HG02642 (cell line): ENCODE data around the gene CDH22.

Experiments used
- ATAC-seq: cut with Tn5 transposase; IDR thresholded peaks from one replicate; pipeline ENCODE4 v1.9.1; 2021; ENCODE audit warnings: mild to moderate bottlenecking; ENCODE audit not compliant: unreplicated experiment, poor library complexity

Gene CDH22

GRCh38 chr20:46272389-46273047 is 35.8 kb downstream of the CDH22 start:
- no peak for ATAC-seq

GRCh38 chr20:46270977-46271744 is 37.1 kb downstream of the CDH22 start:
- no peak for ATAC-seq

GRCh38 chr20:46269372-46269771 is 38.9 kb downstream of the CDH22 start:
- ATAC-seq: no peak

GRCh38 chr20:46268662-46269061 is 39.6 kb downstream of the CDH22 start:
- no peak for ATAC-seq

- ATAC-seq: no peak
Observed at GRCh38 chr20:46268131-46268614, 40.1 kb downstream of the CDH22 start.

GRCh38 chr20:46267108-46268105 is 40.9 kb downstream of the CDH22 start:
- no peak for ATAC-seq

- no peak for ATAC-seq
Observed at GRCh38 chr20:46265539-46265938, 42.8 kb downstream of the CDH22 start.

- ATAC-seq: no peak
Observed at GRCh38 chr20:46264391-46265266, 43.7 kb downstream of the CDH22 start.

GRCh38 chr20:46261456-46262253 is 46.6 kb downstream of the CDH22 start:
- no peak for ATAC-seq

- ATAC-seq: no peak
Observed at GRCh38 chr20:46260936-46261454, 47.3 kb downstream of the CDH22 start.

GRCh38 chr20:46260480-46260879 is 47.8 kb downstream of the CDH22 start:
- no peak for ATAC-seq

GRCh38 chr20:46259260-46259859 is 48.9 kb downstream of the CDH22 start:
- ATAC-seq: no peak

GRCh38 chr20:46257887-46258286 is 50.4 kb downstream of the CDH22 start:
- no peak for ATAC-seq

- no peak for ATAC-seq
Observed at GRCh38 chr20:46256293-46256692, 52.0 kb downstream of the CDH22 start.

GRCh38 chr20:46255440-46256104 is 52.7 kb downstream of the CDH22 start:
- ATAC-seq: no peak

- ATAC-seq: no peak
Observed at GRCh38 chr20:46253391-46253790, 54.9 kb downstream of the CDH22 start.

GRCh38 chr20:46252352-46253091 is 55.8 kb downstream of the CDH22 start:
- no peak for ATAC-seq
